Measurements from ENCODE around the gene COL24A1.

Gene COL24A1

DNA sequence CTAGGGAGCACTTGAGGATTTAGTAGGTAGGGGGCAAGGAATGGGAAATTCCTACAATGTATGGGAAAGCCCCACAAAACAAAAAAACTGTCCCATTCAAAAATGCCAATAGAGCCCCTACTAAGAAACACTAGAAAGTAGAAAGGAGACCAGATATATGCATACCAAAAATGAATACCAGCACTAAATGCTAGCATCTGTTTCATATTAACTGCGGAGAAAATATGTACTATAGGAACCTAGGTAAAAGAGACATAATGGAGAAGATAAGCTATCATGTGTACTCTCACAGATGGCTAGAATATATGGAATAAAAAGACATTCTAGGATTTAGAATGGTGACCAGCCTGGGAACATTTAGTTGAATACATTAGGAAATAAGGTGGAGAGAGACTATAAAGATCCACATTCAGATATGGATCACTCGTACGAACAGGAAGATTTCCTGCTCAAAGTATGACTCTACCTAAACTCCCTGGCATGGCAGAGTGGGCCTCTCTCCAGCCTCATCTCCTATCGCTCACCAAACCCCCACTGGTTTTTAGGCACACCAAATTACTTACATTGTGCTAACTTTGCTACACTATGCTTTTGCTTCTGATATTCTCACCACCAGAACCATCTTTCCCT is 466.7 kb downstream of the COL24A1 start:
- DNase-seq (ENCODE audit: low read depth in 2 of 2), result peak in 1 of 2 experiments; percentile 19

DNA sequence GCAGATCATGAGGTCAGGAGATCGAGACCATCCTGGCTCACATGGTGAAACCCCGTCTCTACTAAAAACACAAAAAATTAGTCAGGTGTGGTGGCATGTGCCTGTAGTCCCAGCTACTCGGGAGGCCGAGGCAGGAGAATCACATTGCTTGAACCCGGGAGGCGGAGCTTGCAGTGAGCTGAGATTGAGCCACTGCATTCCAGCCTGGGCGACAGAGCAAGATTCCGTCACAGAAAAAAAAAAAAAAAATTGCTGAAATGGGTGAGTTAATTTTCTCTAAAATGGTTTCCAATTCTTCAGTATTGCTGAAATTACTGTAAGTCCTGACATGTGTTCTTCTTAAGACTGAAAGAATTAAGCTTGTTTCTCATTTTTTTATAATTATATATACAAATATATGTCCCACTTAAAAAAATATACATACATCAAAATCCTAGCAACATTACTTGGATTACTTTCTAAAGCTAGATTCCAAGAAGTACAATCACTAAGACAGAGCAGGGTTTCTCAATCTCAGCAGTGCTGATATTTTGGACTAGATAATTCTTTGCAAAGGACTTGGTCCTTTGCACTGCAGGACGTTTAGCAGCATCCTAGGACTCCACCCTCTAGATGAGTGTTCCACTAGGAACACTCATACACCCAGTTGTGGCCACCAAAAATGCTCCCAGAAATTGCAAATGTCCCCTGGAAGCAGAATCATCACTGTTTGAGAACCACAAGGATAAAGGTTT is 473.1 kb downstream of the COL24A1 start:
- no peak for DNase-seq (ENCODE audit: low read depth in 2 of 2)

DNA sequence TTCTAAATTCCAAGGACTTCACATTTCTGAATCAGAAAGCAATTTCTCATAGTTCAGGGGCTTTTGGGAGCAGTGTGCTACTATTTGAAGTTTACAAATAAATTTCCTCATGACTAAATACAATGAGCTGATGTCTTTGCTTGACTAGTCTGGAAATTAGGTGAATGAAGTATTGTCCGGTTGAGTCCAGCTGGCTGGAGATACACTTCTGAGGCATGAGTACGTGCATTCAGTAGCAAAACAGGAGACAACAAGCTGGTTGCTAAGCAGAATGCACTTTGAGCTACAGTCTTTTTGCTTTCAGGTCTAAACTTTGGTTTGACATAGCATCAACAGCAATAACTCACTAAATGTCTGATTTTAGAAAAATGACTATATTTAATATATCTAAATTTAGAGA is 475.5 kb downstream of the COL24A1 start:
- DNase-seq (ENCODE audit: low read depth in 2 of 2), result no peak
